K562 (cell line): Measurements from ENCODE around the gene TMEM95.
"Not testable (repeated sequence)": the region's sequence is repeated elsewhere in the genome, so short reads cannot be mapped to it uniquely, and the experiment has no call there.

Experiments used
- DMBX1 ChIP-seq: fragments of 250-450 bp; sonication (Bioruptor Pico); IDR thresholded peaks from 2 replicates; pipeline ENCODE4 v1.8.0; 2022; ENCODE audit warnings: inconsistent platforms, mild to moderate bottlenecking, moderate library complexity, borderline replicate concordance
- DNMT1 ChIP-seq: fragments of 450-650 bp; IDR thresholded peaks from 2 replicates; pipeline ENCODE4 v1.6.1; 2016; ENCODE audit warnings: antibody characterized with exemption, mild to moderate bottlenecking
- FOS ChIP-seq: IDR thresholded peaks from 3 replicates; pipeline ENCODE4 v1.6.1; 2011; ENCODE audit not compliant: insufficient read length; ENCODE audit errors: extremely low read depth
- ILK ChIP-seq: fragments of 450-650 bp; IDR thresholded peaks from 2 replicates; pipeline ENCODE4 v1.6.1; 2016; ENCODE audit warnings: missing genetic modification characterization, low read depth, mild to moderate bottlenecking, missing compliant biosample characterization, moderate library complexity, borderline replicate concordance
- KLF1 ChIP-seq: fragments of 450-650 bp; IDR thresholded peaks from 2 replicates; pipeline ENCODE4 v1.6.1; 2016; ENCODE audit warnings: missing genetic modification characterization, missing compliant biosample characterization
- MTF1 ChIP-seq: fragments of 250-450 bp; sonication (Bioruptor Pico); IDR thresholded peaks from 2 replicates; pipeline ENCODE4 v1.9.0; 2021; ENCODE audit warnings: moderate library complexity, mild to moderate bottlenecking, inconsistent platforms, borderline replicate concordance
- PHF20 ChIP-seq: fragments of 450-650 bp; IDR thresholded peaks from 2 replicates; pipeline ENCODE4 v1.6.1; 2018; ENCODE audit not compliant: partially characterized antibody
- POLR2A ChIP-seq: fragments of 450-650 bp; conservative IDR thresholded peaks from 2 replicates; pipeline ENCODE4 v1.6.1; 2016
- SP2 ChIP-seq: IDR thresholded peaks from 2 replicates; pipeline ENCODE4 v1.6.1; 2011; ENCODE audit warnings: mild to moderate bottlenecking, low read depth, low read length, moderate library complexity; ENCODE audit not compliant: poor library complexity, severe bottlenecking; ENCODE audit errors: extremely low read depth
- TF ChIP-seq, protein P1 (sequence below), 3 experiments: IDR thresholded peaks in 2 of 3; conservative IDR thresholded peaks in 1 of 3; 2 replicates each; pipeline ENCODE4 v1.5.1; 2011 to 2012; ENCODE audit warnings: low read length in 3 of 3, mild to moderate bottlenecking in 3 of 3, control low read depth in 2 of 3, improper control_type of control experiment in 1 of 3, inconsistent platforms in 1 of 3, low read depth in 1 of 3, mixed read lengths in 1 of 3, moderate library complexity in 1 of 3; ENCODE audit not compliant: insufficient read depth in 2 of 3
- TF ChIP-seq, protein P2 (sequence below), 3 experiments: fragments of 200-800 bp in 1 of 3; fragments of 250-450 bp in 1 of 3; fragments of 450-650 bp in 1 of 3; sonication (Bioruptor Pico) in 1 of 3; sonication (Bioruptor generic) in 1 of 3; formaldehyde crosslinking in 1 of 3; IDR thresholded peaks; 2 replicates each; pipeline versions ENCODE4 v1.6.1 to v1.8.0; 2016 to 2022; ENCODE audit warnings: mild to moderate bottlenecking in 2 of 3, missing genetic modification characterization in 2 of 3, missing compliant biosample characterization in 1 of 3, moderate library complexity in 1 of 3
- TF ChIP-seq, protein P3 (sequence below): fragments of 450-650 bp; IDR thresholded peaks from 2 replicates; pipeline ENCODE4 v1.6.1; 2016; ENCODE audit warnings: borderline replicate concordance
- TF ChIP-seq, protein P4 (sequence below): sonication (generic); formaldehyde crosslinking; IDR thresholded peaks from 2 replicates; pipeline ENCODE4 v1.9.0; 2022; ENCODE audit warnings: mild to moderate bottlenecking, missing genetic modification reagents

DNA sequence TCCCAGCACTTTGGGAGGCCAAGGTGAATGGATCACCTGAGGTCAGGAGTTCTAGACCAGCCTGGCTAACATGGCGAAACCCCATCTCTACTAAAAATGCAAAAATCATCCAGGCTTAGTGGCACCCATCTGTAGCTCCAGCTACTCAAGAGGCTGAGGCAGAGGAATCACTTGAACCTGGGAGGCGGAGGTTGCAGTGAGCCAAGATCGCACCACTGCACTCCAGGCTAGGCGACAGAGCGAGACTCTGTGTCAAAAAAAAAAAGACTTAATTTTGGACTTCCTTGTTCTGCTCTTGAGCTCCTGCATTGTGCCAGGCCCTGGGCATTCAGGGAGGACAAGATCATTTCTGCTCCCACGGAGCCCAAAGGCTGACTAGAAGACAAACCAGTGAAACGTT, 17.4 kb upstream of the TMEM95 start:
- not testable (repeated sequence) for TF ChIP-seq DNMT1; ILK (tag); DMBX1 (CRISPR knock-in tag); POLR2A; PHF20; MTF1 (CRISPR knock-in tag); SP2; KLF1 (tag); FOS
- TF ChIP-seq, protein P1, sequence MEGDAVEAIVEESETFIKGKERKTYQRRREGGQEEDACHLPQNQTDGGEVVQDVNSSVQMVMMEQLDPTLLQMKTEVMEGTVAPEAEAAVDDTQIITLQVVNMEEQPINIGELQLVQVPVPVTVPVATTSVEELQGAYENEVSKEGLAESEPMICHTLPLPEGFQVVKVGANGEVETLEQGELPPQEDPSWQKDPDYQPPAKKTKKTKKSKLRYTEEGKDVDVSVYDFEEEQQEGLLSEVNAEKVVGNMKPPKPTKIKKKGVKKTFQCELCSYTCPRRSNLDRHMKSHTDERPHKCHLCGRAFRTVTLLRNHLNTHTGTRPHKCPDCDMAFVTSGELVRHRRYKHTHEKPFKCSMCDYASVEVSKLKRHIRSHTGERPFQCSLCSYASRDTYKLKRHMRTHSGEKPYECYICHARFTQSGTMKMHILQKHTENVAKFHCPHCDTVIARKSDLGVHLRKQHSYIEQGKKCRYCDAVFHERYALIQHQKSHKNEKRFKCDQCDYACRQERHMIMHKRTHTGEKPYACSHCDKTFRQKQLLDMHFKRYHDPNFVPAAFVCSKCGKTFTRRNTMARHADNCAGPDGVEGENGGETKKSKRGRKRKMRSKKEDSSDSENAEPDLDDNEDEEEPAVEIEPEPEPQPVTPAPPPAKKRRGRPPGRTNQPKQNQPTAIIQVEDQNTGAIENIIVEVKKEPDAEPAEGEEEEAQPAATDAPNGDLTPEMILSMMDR (IDR thresholded peaks at IDR 0.05 in 2 of 3, conservative IDR thresholded peaks at IDR 0.05 in 1 of 3; ENCODE audit: insufficient read depth in 2 of 3, low read depth in 1 of 3, low read length in 3 of 3): not testable (repeated sequence)
- TF ChIP-seq, protein P2, sequence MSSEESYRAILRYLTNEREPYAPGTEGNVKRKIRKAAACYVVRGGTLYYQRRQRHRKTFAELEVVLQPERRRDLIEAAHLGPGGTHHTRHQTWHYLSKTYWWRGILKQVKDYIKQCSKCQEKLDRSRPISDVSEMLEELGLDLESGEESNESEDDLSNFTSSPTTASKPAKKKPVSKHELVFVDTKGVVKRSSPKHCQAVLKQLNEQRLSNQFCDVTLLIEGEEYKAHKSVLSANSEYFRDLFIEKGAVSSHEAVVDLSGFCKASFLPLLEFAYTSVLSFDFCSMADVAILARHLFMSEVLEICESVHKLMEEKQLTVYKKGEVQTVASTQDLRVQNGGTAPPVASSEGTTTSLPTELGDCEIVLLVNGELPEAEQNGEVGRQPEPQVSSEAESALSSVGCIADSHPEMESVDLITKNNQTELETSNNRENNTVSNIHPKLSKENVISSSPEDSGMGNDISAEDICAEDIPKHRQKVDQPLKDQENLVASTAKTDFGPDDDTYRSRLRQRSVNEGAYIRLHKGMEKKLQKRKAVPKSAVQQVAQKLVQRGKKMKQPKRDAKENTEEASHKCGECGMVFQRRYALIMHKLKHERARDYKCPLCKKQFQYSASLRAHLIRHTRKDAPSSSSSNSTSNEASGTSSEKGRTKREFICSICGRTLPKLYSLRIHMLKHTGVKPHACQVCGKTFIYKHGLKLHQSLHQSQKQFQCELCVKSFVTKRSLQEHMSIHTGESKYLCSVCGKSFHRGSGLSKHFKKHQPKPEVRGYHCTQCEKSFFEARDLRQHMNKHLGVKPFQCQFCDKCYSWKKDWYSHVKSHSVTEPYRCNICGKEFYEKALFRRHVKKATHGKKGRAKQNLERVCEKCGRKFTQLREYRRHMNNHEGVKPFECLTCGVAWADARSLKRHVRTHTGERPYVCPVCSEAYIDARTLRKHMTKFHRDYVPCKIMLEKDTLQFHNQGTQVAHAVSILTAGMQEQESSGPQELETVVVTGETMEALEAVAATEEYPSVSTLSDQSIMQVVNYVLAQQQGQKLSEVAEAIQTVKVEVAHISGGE (CRISPR knock-in tag; IDR thresholded peaks at IDR 0.05): not testable (repeated sequence)
- TF ChIP-seq, protein P3, sequence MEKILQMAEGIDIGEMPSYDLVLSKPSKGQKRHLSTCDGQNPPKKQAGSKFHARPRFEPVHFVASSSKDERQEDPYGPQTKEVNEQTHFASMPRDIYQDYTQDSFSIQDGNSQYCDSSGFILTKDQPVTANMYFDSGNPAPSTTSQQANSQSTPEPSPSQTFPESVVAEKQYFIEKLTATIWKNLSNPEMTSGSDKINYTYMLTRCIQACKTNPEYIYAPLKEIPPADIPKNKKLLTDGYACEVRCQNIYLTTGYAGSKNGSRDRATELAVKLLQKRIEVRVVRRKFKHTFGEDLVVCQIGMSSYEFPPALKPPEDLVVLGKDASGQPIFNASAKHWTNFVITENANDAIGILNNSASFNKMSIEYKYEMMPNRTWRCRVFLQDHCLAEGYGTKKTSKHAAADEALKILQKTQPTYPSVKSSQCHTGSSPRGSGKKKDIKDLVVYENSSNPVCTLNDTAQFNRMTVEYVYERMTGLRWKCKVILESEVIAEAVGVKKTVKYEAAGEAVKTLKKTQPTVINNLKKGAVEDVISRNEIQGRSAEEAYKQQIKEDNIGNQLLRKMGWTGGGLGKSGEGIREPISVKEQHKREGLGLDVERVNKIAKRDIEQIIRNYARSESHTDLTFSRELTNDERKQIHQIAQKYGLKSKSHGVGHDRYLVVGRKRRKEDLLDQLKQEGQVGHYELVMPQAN: not testable (repeated sequence)
- TF ChIP-seq, protein P4, sequence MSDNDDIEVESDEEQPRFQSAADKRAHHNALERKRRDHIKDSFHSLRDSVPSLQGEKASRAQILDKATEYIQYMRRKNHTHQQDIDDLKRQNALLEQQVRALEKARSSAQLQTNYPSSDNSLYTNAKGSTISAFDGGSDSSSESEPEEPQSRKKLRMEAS (CRISPR knock-in tag): not testable (repeated sequence)
